ENCODE measurements around the gene SMURF1. TPM values are rescaled to one million over a fixed set of nuclear protein-coding genes. Genes with fewer than 3 reads are reported as not detected.

Gene SMURF1
- total RNA-seq, 6 experiments from 2014 or later: 8.8 to 14.1 (median 10.9) TPM

GRCh38 chr7:99099499-99100077 lies 44.3 kb downstream of the SMURF1 start:
- H3K27me3 ChIP-seq: no peaks in the 10 kb centered on the region
- H3K36me3 ChIP-seq: no peaks in the 10 kb centered on the region
- intact Hi-C loops (cut with DNase I): no loop called here
- ATAC-seq (no peak), DNase-seq (no peak)
- TF ChIP-seq, protein P1, sequence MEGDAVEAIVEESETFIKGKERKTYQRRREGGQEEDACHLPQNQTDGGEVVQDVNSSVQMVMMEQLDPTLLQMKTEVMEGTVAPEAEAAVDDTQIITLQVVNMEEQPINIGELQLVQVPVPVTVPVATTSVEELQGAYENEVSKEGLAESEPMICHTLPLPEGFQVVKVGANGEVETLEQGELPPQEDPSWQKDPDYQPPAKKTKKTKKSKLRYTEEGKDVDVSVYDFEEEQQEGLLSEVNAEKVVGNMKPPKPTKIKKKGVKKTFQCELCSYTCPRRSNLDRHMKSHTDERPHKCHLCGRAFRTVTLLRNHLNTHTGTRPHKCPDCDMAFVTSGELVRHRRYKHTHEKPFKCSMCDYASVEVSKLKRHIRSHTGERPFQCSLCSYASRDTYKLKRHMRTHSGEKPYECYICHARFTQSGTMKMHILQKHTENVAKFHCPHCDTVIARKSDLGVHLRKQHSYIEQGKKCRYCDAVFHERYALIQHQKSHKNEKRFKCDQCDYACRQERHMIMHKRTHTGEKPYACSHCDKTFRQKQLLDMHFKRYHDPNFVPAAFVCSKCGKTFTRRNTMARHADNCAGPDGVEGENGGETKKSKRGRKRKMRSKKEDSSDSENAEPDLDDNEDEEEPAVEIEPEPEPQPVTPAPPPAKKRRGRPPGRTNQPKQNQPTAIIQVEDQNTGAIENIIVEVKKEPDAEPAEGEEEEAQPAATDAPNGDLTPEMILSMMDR (IDR thresholded peaks at IDR 0.05): no peak
- TF ChIP-seq POLR2A (IDR thresholded peaks at IDR 0.05): no peak
- H3K27ac ChIP-seq: peak overlapping the region in 2 of 3 donors; percentile 80 to 86
- peaks cover 0 to 41% (median 18%) of the 10 kb centered on the region in 4 donors for H3K4me1 ChIP-seq
- H3K9me3 ChIP-seq: no peaks in the 10 kb centered on the region
- no peak overlapping the region for H3K4me3 ChIP-seq
- 74% methylated on average over 5 of the region's 6 CpGs for WGBS (ENCODE audit: insufficient coverage, low coverage, low lambda C conversion rate, missing lambda C conversion rate)

- no peak for DNase-seq
- no peaks in the 10 kb centered on the region for H3K27me3 ChIP-seq
- no peaks in the 10 kb centered on the region for H3K36me3 ChIP-seq
- TF ChIP-seq POLR2A (IDR thresholded peaks at IDR 0.05): no peak
- TF ChIP-seq, protein P1 (IDR thresholded peaks at IDR 0.05): no peak
- peak overlapping the region; percentile 19 to 86 (median 80) for H3K27ac ChIP-seq
- peaks cover 0 to 41% (median 20%) of the 10 kb centered on the region in 4 donors for H3K4me1 ChIP-seq
- WGBS (ENCODE audit: insufficient coverage, low coverage, low lambda C conversion rate, missing lambda C conversion rate): 31% methylated on average over 6 of the region's 6 CpGs
- H3K9me3 ChIP-seq: no peaks in the 10 kb centered on the region
- intact Hi-C loops (cut with DNase I): no loop called here
- peak; percentile 77 to 84 (median 79) for ATAC-seq
- H3K4me3 ChIP-seq: no peak overlapping the region
Measured at GRCh38 chr7:99098824-99099498, 44.9 kb downstream of the SMURF1 start.

GRCh38 chr7:99098286-99098823 lies 45.6 kb downstream of the SMURF1 start:
- Histone ChIP-seq H3K27me3 (no peaks in the 10 kb centered on the region), H3K27ac (peak overlapping the region; percentile 19 to 86 (median 80)), H3K36me3 (no peaks in the 10 kb centered on the region), H3K4me1 (peaks cover 0 to 41% (median 20%) of the 10 kb centered on the region in 4 donors), H3K4me3 (no peak overlapping the region), H3K9me3 (no peaks in the 10 kb centered on the region)
- no peak for TF ChIP-seq POLR2A (IDR thresholded peaks at IDR 0.05)
- TF ChIP-seq, protein P1 (IDR thresholded peaks at IDR 0.05): no peak
- intact Hi-C loops (cut with DNase I): no loop called here
- peak; percentile 38 to 65 (median 56) for ATAC-seq
- 18% methylated on average over 3 of the region's 3 CpGs for WGBS (ENCODE audit: insufficient coverage, low coverage, low lambda C conversion rate, missing lambda C conversion rate)
- no peak for DNase-seq

- DNase-seq: no peak
- Histone ChIP-seq H3K4me3 (no peak overlapping the region), H3K36me3 (no peaks in the 10 kb centered on the region), H3K27me3 (no peaks in the 10 kb centered on the region), H3K27ac (peak overlapping the region in 2 of 3 donors; percentile 80 to 86), H3K9me3 (no peaks in the 10 kb centered on the region), H3K4me1 (peaks cover 0 to 47% (median 22%) of the 10 kb centered on the region in 4 donors)
- WGBS (ENCODE audit: insufficient coverage, low coverage, low lambda C conversion rate, missing lambda C conversion rate): 76% methylated on average over 2 of the region's 2 CpGs
- TF ChIP-seq, protein P1 (IDR thresholded peaks at IDR 0.05): no peak
- no peak for TF ChIP-seq POLR2A (IDR thresholded peaks at IDR 0.05)
- ATAC-seq: no peak
- intact Hi-C loops (cut with DNase I): no loop called here
Measured at GRCh38 chr7:99097730-99098129, 46.2 kb downstream of the SMURF1 start.
